Measurements from ENCODE around the gene ZBTB24.

DNA sequence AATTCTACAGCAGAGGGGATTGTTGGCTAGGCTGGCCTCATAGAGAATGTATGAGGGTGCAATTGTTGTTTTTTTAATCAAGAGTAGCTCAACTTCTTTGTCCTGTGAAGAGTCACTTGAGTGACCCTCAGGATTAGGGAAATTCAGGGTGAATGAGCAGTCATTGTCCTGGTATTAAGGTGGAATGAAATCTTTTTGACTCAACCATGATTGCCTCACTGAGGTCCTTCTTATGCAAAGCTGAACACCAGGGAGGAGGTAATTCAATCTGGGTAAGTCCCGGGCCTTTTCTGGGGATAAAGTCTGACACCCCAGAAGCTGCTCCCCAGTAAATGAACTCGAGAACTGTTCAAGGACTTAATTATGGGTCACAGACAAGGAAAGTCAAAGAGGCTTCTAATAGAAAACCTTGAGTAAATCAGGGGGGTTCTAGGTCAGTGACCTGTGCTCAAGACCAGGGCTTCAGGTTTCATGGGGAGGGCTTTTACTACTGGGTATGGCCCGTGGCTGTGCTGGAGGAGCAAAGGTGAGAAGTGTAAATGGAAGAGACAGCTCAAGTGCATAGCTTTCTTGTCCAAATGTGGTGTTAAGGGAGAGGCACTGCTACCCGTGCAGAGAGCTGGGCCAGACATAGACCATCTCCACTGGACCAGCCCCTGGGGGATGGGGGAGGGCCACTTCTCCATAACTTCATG lies 25.3 kb upstream of the ZBTB24 start:
- TF ChIP-seq, protein P1, sequence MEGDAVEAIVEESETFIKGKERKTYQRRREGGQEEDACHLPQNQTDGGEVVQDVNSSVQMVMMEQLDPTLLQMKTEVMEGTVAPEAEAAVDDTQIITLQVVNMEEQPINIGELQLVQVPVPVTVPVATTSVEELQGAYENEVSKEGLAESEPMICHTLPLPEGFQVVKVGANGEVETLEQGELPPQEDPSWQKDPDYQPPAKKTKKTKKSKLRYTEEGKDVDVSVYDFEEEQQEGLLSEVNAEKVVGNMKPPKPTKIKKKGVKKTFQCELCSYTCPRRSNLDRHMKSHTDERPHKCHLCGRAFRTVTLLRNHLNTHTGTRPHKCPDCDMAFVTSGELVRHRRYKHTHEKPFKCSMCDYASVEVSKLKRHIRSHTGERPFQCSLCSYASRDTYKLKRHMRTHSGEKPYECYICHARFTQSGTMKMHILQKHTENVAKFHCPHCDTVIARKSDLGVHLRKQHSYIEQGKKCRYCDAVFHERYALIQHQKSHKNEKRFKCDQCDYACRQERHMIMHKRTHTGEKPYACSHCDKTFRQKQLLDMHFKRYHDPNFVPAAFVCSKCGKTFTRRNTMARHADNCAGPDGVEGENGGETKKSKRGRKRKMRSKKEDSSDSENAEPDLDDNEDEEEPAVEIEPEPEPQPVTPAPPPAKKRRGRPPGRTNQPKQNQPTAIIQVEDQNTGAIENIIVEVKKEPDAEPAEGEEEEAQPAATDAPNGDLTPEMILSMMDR (IDR thresholded peaks at IDR 0.05; ENCODE audit: borderline replicate concordance, extremely low read depth, low read length, poor library complexity, severe bottlenecking) = no peak
- no peak for TF ChIP-seq EZH2 (IDR thresholded peaks at IDR 0.05; ENCODE audit: borderline replicate concordance, low read depth, low read length, severe bottlenecking)
